Loucy (cell line): ENCODE data around the gene PSMD3.

Experiments used
- H2AFZ ChIP-seq: fragments of 200-600 bp; sonication (generic); 2 replicates; pipeline ENCODE4 v1.6.0; 2016; ENCODE audit warnings: antibody characterized with exemption, mild to moderate bottlenecking, low read length, moderate library complexity
- H3F3A ChIP-seq: fragments of 200-600 bp; 2 replicates; pipeline ENCODE4 v1.6.0; 2016; ENCODE audit warnings: antibody characterized with exemption, low read depth, mild to moderate bottlenecking
- H3K27me3 ChIP-seq: fragments of 200-600 bp; sonication (generic); 2 replicates; pipeline ENCODE4 v1.6.1; 2014; ENCODE audit warnings: low read length, mild to moderate bottlenecking; ENCODE audit not compliant: insufficient read depth, poor library complexity, severe bottlenecking
- H3K36me3 ChIP-seq: fragments of 200-600 bp; sonication (generic); 2 replicates; pipeline ENCODE4 v1.6.1; 2016; ENCODE audit warnings: low read length; ENCODE audit not compliant: insufficient read depth
- H3K4me1 ChIP-seq: fragments of 200-600 bp; sonication (generic); 2 replicates; pipeline ENCODE4 v1.5.1; 2014; ENCODE audit warnings: low read length, mild to moderate bottlenecking; ENCODE audit not compliant: insufficient read depth, poor library complexity, severe bottlenecking
- H3K4me2 ChIP-seq: fragments of 200-600 bp; sonication (generic); 2 replicates; pipeline ENCODE4 v1.6.0; 2014; ENCODE audit warnings: antibody characterized with exemption, low read length, low read depth, mild to moderate bottlenecking; ENCODE audit not compliant: poor library complexity, severe bottlenecking
- H3K4me3 ChIP-seq: fragments of 200-600 bp; sonication (generic); 2 replicates; pipeline ENCODE4 v1.5.1; 2014; ENCODE audit warnings: low read length, mild to moderate bottlenecking, mixed read lengths; ENCODE audit not compliant: poor library complexity, severe bottlenecking
- H3K79me2 ChIP-seq: fragments of 200-600 bp; sonication (generic); 2 replicates; pipeline ENCODE4 v1.6.1; 2014; ENCODE audit warnings: low read length; ENCODE audit not compliant: insufficient read depth
- H3K9ac ChIP-seq: fragments of 200-600 bp; sonication (generic); 2 replicates; pipeline ENCODE4 v1.6.0; 2014; ENCODE audit warnings: mild to moderate bottlenecking, low read depth, low read length, moderate library complexity; ENCODE audit not compliant: poor library complexity, severe bottlenecking
- H3K9me2 ChIP-seq: fragments of 200-600 bp; sonication (generic); replicated peaks from 2 replicates; pipeline ENCODE4 v1.6.1; 2016; ENCODE audit warnings: low read depth, low read length, mixed read lengths
- H3K9me3 ChIP-seq: fragments of 200-600 bp; sonication (generic); 2 replicates; pipeline ENCODE4 v1.6.1; 2014; ENCODE audit warnings: mild to moderate bottlenecking, antibody characterized with exemption, low read length, low read depth; ENCODE audit not compliant: insufficient read depth
- H4K20me1 ChIP-seq: fragments of 200-600 bp; sonication (generic); 2 replicates; pipeline ENCODE4 v1.6.0; 2014; ENCODE audit warnings: antibody characterized with exemption, low read length, mild to moderate bottlenecking; ENCODE audit not compliant: insufficient read depth, poor library complexity, severe bottlenecking
- EZH2phosphoT487 ChIP-seq: fragments of 200-600 bp; IDR thresholded peaks from 2 replicates; pipeline ENCODE4 v1.6.1; 2018; ENCODE audit warnings: antibody characterized with exemption, mild to moderate bottlenecking, moderate library complexity, borderline replicate concordance
- TF ChIP-seq, protein P1 (sequence below): fragments of 200-600 bp; sonication (generic); conservative IDR thresholded peaks from 2 replicates; pipeline ENCODE4 v1.5.1; 2014; ENCODE audit warnings: mild to moderate bottlenecking, antibody characterized with exemption, low read length

Gene PSMD3

DNA sequence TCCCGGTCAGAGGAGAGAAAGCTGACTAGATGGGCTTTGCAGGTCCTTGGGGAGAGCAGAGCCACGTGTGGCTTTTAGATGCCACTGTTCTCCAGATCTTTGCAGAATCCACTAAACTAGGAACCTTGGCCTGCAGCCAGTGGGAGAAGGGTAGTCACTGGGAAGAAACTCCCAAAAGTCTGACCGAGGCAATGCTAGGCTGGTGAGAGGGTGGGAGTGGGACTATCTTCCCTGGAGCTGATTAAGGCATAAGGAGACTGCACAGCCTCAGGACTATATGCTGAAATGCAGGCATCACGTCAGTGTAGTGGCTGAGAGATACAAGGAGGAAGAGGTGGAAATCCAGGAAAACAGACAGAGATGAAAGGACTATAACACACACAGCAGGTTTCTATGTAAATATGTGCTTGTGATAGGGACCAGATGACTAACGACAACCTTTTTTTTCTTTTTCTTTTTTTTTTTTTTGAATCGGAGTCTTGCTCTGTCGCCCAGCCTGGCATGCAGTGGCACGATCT, 20.0 kb upstream of the PSMD3 start:
- H3K9me2 ChIP-seq: no peaks in the 10 kb centered on the region
- H3K9ac ChIP-seq: no peak overlapping the region
- no peaks in the 10 kb centered on the region for H3K36me3 ChIP-seq
- H3K4me1 ChIP-seq: no peaks in the 10 kb centered on the region
- H3K9me3 ChIP-seq: no peaks in the 10 kb centered on the region
- no peak overlapping the region for H3K4me2 ChIP-seq
- no peak overlapping the region for H3K4me3 ChIP-seq
- TF ChIP-seq EZH2phosphoT487: no peak
- TF ChIP-seq, protein P1, sequence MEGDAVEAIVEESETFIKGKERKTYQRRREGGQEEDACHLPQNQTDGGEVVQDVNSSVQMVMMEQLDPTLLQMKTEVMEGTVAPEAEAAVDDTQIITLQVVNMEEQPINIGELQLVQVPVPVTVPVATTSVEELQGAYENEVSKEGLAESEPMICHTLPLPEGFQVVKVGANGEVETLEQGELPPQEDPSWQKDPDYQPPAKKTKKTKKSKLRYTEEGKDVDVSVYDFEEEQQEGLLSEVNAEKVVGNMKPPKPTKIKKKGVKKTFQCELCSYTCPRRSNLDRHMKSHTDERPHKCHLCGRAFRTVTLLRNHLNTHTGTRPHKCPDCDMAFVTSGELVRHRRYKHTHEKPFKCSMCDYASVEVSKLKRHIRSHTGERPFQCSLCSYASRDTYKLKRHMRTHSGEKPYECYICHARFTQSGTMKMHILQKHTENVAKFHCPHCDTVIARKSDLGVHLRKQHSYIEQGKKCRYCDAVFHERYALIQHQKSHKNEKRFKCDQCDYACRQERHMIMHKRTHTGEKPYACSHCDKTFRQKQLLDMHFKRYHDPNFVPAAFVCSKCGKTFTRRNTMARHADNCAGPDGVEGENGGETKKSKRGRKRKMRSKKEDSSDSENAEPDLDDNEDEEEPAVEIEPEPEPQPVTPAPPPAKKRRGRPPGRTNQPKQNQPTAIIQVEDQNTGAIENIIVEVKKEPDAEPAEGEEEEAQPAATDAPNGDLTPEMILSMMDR: no peak
- H3F3A ChIP-seq: no peaks in the 10 kb centered on the region
- no peaks in the 10 kb centered on the region for H3K27me3 ChIP-seq
- H4K20me1 ChIP-seq: no peaks in the 10 kb centered on the region
- H2AFZ ChIP-seq: no peak overlapping the region
- no peaks in the 10 kb centered on the region for H3K79me2 ChIP-seq

- Histone ChIP-seq H3K27me3 (no peaks in the 10 kb centered on the region), H3K9ac (no peak within 1 kb of the TSS), H3K4me2 (no peak within 1 kb of the TSS), H3K4me1 (no peaks in the 10 kb centered on the region), H3K79me2 (no peaks in the 10 kb centered on the region), H3K36me3 (no peaks in the 10 kb centered on the region), H3K9me3 (no peaks in the 10 kb centered on the region), H3K9me2 (no peaks in the 10 kb centered on the region), H2AFZ (no peak within 1 kb of the TSS), H3F3A (no peaks in the 10 kb centered on the region), H4K20me1 (no peaks in the 10 kb centered on the region), H3K4me3 (no peak within 1 kb of the TSS)
- TF ChIP-seq, protein P1: no peak
- no peak for TF ChIP-seq EZH2phosphoT487
Measured at GRCh38 chr17:39962642-39963220, 17.9 kb upstream of the PSMD3 start, which contains the start of gene GSDMA. TSS of gene GSDMA (plus strand) at chr17:39963004. CDS start at chr17:39965688, 2,684 bp downstream.

GRCh38 chr17:39963829-39964228, 16.8 kb upstream of the PSMD3 start:
- Histone ChIP-seq H4K20me1 (no peaks in the 10 kb centered on the region), H2AFZ (no peak overlapping the region), H3K27me3 (no peaks in the 10 kb centered on the region), H3K4me1 (no peaks in the 10 kb centered on the region), H3K4me3 (no peak overlapping the region), H3K9me2 (no peaks in the 10 kb centered on the region), H3K9ac (no peak overlapping the region), H3K79me2 (no peaks in the 10 kb centered on the region), H3K36me3 (no peaks in the 10 kb centered on the region), H3K4me2 (no peak overlapping the region), H3K9me3 (no peaks in the 10 kb centered on the region), H3F3A (no peaks in the 10 kb centered on the region)
- TF ChIP-seq, protein P1: no peak
- no peak for TF ChIP-seq EZH2phosphoT487
